CD4-positive, alpha-beta T cell (primary cell): ENCODE data around the gene XPR1. TPM values are rescaled to one million over a fixed set of nuclear protein-coding genes. Genes with fewer than 3 reads are reported as not detected.

Experiments used
- ATAC-seq: fragments of 200-7000 bp; cut with Tn5 transposase; one replicate; pipeline ENCODE4 v1.10.0; 2022; ENCODE audit warnings: mild to moderate bottlenecking; ENCODE audit not compliant: poor library complexity
- CTCF ChIA-PET: fragments of 350-600 bp; sonication (Branson Sonifier 250); formaldehyde crosslinking; loops from one replicate; lab custom pipeline; 2021; ENCODE audit warnings: antibody characterized with exemption, inconsistent platforms; lab: Charles Lee
- POLR2A ChIA-PET: fragments of 350-600 bp; sonication (Branson Sonifier 250); formaldehyde crosslinking; loops from one replicate; lab custom pipeline; 2021; ENCODE audit warnings: antibody characterized with exemption, inconsistent platforms; lab: Charles Lee
- DNase-seq, 14 experiments: peaks; one replicate each; pipeline ENCODE4 v3.0.0-alpha.2; 2013 to 2020; ENCODE audit warnings: mixed read lengths in 2 of 14
- H3K27ac ChIP-seq, 2 donors: one replicate each; pipeline versions ENCODE4 v1.5.1 to v1.7.0; 2013; ENCODE audit warnings: low read length in 2 of 2, low read depth in 1 of 2, mild to moderate bottlenecking in 1 of 2
- H3K27me3 ChIP-seq, 2 experiments: 1 replicate in 1 of 2; 2 replicates in 1 of 2; pipeline versions ENCODE4 v1.6.1 to v1.7.0; 2013; ENCODE audit warnings: low read length in 2 of 2, control low read depth in 1 of 2, mild to moderate bottlenecking in 1 of 2, moderate library complexity in 1 of 2; ENCODE audit not compliant: insufficient read depth in 2 of 2, control insufficient read depth in 1 of 2
- H3K36me3 ChIP-seq: one replicate; pipeline ENCODE4 v1.6.1; 2013; ENCODE audit warnings: low read length, control low read depth; ENCODE audit not compliant: insufficient read depth
- H3K4me1 ChIP-seq: one replicate; pipeline ENCODE4 v1.6.1; 2013; ENCODE audit warnings: low read length, control low read depth; ENCODE audit not compliant: insufficient read depth
- H3K4me3 ChIP-seq: one replicate; pipeline ENCODE4 v1.5.1; 2013; ENCODE audit warnings: mild to moderate bottlenecking, low read length, moderate library complexity
- H3K9me3 ChIP-seq, 2 experiments: 1 replicate in 1 of 2; 2 replicates in 1 of 2; pipeline versions ENCODE4 v1.6.1 to v1.7.0; 2013; ENCODE audit warnings: low read length in 2 of 2, mild to moderate bottlenecking in 2 of 2, control low read depth in 1 of 2, moderate library complexity in 1 of 2; ENCODE audit not compliant: control insufficient read depth in 1 of 2, insufficient read depth in 1 of 2
- H3K27ac Mint-ChIP-seq: one replicate; pipeline ENCODE4 v1.8.0; 2020; ENCODE audit warnings: mixed read lengths
- H3K27me3 Mint-ChIP-seq: one replicate; pipeline ENCODE4 v1.8.0; 2021; ENCODE audit warnings: mixed read lengths
- H3K36me3 Mint-ChIP-seq: one replicate; pipeline ENCODE4 v1.8.0; 2021; ENCODE audit warnings: low read depth, mixed read lengths
- H3K4me1 Mint-ChIP-seq: one replicate; pipeline ENCODE4 v1.8.0; 2021; ENCODE audit warnings: low read depth, mixed read lengths
- H3K4me3 Mint-ChIP-seq: one replicate; pipeline ENCODE4 v1.8.0; 2020; ENCODE audit warnings: mild to moderate bottlenecking, mixed read lengths
- H3K9me3 Mint-ChIP-seq: one replicate; pipeline ENCODE4 v1.8.0; 2020; ENCODE audit warnings: mixed read lengths
- CTCF ChIP-seq: fragments of 200-600 bp; IDR thresholded peaks from one replicate; pipeline ENCODE4 v1.8.0; 2022; ENCODE audit warnings: antibody characterized with exemption, mild to moderate bottlenecking
- intact Hi-C, 2 experiments: fragments of 100-400 bp; cut with DNase I in 1 of 2; cut with micrococcal nuclease in 1 of 2; formaldehyde crosslinking; loops; one replicate each; pipeline versions ENCODE4 v1.15.1 to v1.9.0; 2023 to 2025; cut with DNase I, micrococcal nuclease
- total RNA-seq, 174 experiments: library from RNA in 2 of 174; stranded (reverse) in 2 of 174; gene quantifications; one replicate each; pipeline ENCODE4 v1.2.3 and lab custom pipeline; 2021 to 2026

Gene XPR1
- total RNA-seq, 2 experiments from 2014 or later = 13.7 TPM

GRCh38 chr1:180626711-180627110 is 5.1 kb upstream of the XPR1 start:
- ATAC-seq = no peak
- no peaks in the 10 kb centered on the region for H3K36me3 Mint-ChIP-seq
- TF ChIP-seq CTCF = no peak
- no peaks in the 10 kb centered on the region for H3K9me3 ChIP-seq
- H3K27me3 Mint-ChIP-seq = peaks cover 5% of the 10 kb centered on the region
- H3K9me3 Mint-ChIP-seq = no peaks in the 10 kb centered on the region
- H3K4me3 Mint-ChIP-seq = no peak overlapping the region
- H3K4me1 ChIP-seq = peaks cover 4% of the 10 kb centered on the region
- no peaks in the 10 kb centered on the region for H3K36me3 ChIP-seq
- no peak overlapping the region for H3K4me3 ChIP-seq
- H3K4me1 Mint-ChIP-seq = peaks cover 7% of the 10 kb centered on the region
- intact Hi-C loops = no loop called here
- no peak for DNase-seq
- POLR2A ChIA-PET = no interaction called here
- H3K27ac ChIP-seq = no peak overlapping the region
- CTCF ChIA-PET = no interaction called here
- H3K27me3 ChIP-seq = no peaks in the 10 kb centered on the region
- no peak overlapping the region for H3K27ac Mint-ChIP-seq

GRCh38 chr1:180627411-180627810 is 4.4 kb upstream of the XPR1 start:
- POLR2A ChIA-PET = no interaction called here
- Mint-ChIP-seq H3K4me1 (peaks cover 10% of the 10 kb centered on the region), H3K27ac (no peak overlapping the region), H3K9me3 (no peaks in the 10 kb centered on the region), H3K27me3 (peaks cover 5% of the 10 kb centered on the region), H3K4me3 (no peak overlapping the region), H3K36me3 (no peaks in the 10 kb centered on the region)
- TF ChIP-seq CTCF = no peak
- Histone ChIP-seq H3K36me3 (no peaks in the 10 kb centered on the region), H3K9me3 (no peaks in the 10 kb centered on the region), H3K4me1 (peaks cover 5% of the 10 kb centered on the region), H3K4me3 (no peak overlapping the region), H3K27me3 (no peaks in the 10 kb centered on the region), H3K27ac (no peak overlapping the region)
- intact Hi-C loops = no loop called here
- no peak for DNase-seq
- CTCF ChIA-PET = no interaction called here
- ATAC-seq = no peak

GRCh38 chr1:180628646-180629045 is 3.2 kb upstream of the XPR1 start:
- Mint-ChIP-seq H3K27ac (no peak overlapping the region), H3K4me3 (no peak overlapping the region), H3K36me3 (no peaks in the 10 kb centered on the region), H3K27me3 (peaks cover 5% of the 10 kb centered on the region), H3K4me1 (peaks cover 10% of the 10 kb centered on the region), H3K9me3 (no peaks in the 10 kb centered on the region)
- CTCF ChIA-PET = no interaction called here
- ATAC-seq = no peak
- DNase-seq = no peak
- H3K9me3 ChIP-seq = no peaks in the 10 kb centered on the region
- no peaks in the 10 kb centered on the region for H3K36me3 ChIP-seq
- H3K27me3 ChIP-seq = no peaks in the 10 kb centered on the region
- no peak for TF ChIP-seq CTCF
- no peak overlapping the region for H3K4me3 ChIP-seq
- POLR2A ChIA-PET = no interaction called here
- intact Hi-C loops = no loop called here
- H3K27ac ChIP-seq = no peak overlapping the region
- H3K4me1 ChIP-seq = peaks cover 7% of the 10 kb centered on the region
